WTC11 (cell line): ENCODE measurements around the gene CLEC4M.

Source experiments
- CREB1 ChIP-seq: sonication (generic); formaldehyde crosslinking; IDR thresholded peaks from 2 replicates; pipeline ENCODE4 v1.8.0; 2023; ENCODE audit warnings: mild to moderate bottlenecking, missing genetic modification reagents
- NFYB ChIP-seq: sonication (generic); formaldehyde crosslinking; conservative IDR thresholded peaks from 2 replicates; pipeline ENCODE4 v1.8.0; 2022; ENCODE audit warnings: low read depth, missing genetic modification reagents
- NR1H2 ChIP-seq: sonication (generic); formaldehyde crosslinking; IDR thresholded peaks from 2 replicates; pipeline ENCODE4 v1.9.0; 2021; ENCODE audit warnings: mild to moderate bottlenecking, moderate library complexity, missing genetic modification reagents
- TCF7 ChIP-seq: sonication (generic); formaldehyde crosslinking; IDR thresholded peaks from 2 replicates; pipeline ENCODE4 v1.8.0; 2022; ENCODE audit warnings: mild to moderate bottlenecking, low read depth, missing genetic modification reagents, moderate library complexity
- TF ChIP-seq, protein P1 (sequence below): fragments of 200-600 bp; IDR thresholded peaks from 2 replicates; pipeline ENCODE4 v1.8.0; 2022; ENCODE audit warnings: antibody characterized with exemption
- TF ChIP-seq, protein P2 (sequence below): sonication (generic); formaldehyde crosslinking; IDR thresholded peaks from 2 replicates; pipeline ENCODE4 v1.8.1; 2022; ENCODE audit warnings: missing genetic modification reagents, borderline replicate concordance

DNA sequence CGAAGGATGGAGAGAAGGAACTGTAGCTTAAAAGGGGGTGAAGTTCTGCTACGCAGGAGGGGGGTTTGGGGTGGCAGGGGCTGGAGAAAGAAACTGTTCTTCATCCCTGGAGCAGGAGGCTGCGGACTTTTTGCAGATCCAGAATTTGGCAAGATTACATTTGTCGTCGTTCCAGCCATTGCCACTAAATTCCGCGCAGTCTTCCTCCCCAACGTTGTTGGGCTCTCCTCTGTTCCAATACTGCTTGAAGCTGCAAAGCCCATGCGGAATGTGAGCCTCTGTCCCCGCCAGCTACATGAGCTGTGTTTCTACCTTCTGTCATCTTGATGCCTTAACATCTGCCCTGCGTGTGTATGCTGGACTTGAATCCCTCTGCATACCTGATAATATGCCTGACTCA is 20.1 kb upstream of the CLEC4M start:
- TF ChIP-seq TCF7 (CRISPR knock-in tag) (no peak), CREB1 (no peak), NFYB (CRISPR knock-in tag) (no peak), NR1H2 (no peak)
- TF ChIP-seq, protein P1, sequence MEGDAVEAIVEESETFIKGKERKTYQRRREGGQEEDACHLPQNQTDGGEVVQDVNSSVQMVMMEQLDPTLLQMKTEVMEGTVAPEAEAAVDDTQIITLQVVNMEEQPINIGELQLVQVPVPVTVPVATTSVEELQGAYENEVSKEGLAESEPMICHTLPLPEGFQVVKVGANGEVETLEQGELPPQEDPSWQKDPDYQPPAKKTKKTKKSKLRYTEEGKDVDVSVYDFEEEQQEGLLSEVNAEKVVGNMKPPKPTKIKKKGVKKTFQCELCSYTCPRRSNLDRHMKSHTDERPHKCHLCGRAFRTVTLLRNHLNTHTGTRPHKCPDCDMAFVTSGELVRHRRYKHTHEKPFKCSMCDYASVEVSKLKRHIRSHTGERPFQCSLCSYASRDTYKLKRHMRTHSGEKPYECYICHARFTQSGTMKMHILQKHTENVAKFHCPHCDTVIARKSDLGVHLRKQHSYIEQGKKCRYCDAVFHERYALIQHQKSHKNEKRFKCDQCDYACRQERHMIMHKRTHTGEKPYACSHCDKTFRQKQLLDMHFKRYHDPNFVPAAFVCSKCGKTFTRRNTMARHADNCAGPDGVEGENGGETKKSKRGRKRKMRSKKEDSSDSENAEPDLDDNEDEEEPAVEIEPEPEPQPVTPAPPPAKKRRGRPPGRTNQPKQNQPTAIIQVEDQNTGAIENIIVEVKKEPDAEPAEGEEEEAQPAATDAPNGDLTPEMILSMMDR, result no peak
- TF ChIP-seq, protein P2, sequence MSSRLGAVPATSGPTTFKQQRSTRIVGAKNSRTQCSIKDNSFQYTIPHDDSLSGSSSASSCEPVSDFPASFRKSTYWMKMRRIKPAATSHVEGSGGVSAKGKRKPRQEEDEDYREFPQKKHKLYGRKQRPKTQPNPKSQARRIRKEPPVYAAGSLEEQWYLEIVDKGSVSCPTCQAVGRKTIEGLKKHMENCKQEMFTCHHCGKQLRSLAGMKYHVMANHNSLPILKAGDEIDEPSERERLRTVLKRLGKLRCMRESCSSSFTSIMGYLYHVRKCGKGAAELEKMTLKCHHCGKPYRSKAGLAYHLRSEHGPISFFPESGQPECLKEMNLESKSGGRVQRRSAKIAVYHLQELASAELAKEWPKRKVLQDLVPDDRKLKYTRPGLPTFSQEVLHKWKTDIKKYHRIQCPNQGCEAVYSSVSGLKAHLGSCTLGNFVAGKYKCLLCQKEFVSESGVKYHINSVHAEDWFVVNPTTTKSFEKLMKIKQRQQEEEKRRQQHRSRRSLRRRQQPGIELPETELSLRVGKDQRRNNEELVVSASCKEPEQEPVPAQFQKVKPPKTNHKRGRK (CRISPR knock-in tag), result no peak
